Fibroblast of lung (primary cell): ENCODE measurements around the gene CAPN14. TPM values are rescaled to one million over a fixed set of nuclear protein-coding genes. Genes with fewer than 3 reads are reported as not detected.

Source experiments
- DNase-seq, 2 donors: peaks; one replicate each; pipeline versions ENCODE4 v3.0.0 to v3.0.0-alpha.2; 2010; ENCODE audit warnings: low read depth in 2 of 2
- H2AFZ ChIP-seq: 2 replicates; pipeline ENCODE4 v1.5.1; 2012; ENCODE audit warnings: low read length, control low read depth, inconsistent platforms
- H3K27ac ChIP-seq: 2 replicates; pipeline ENCODE4 v1.5.1; 2011; ENCODE audit warnings: low read length, control low read depth; ENCODE audit not compliant: insufficient read depth
- H3K27me3 ChIP-seq: 2 replicates; pipeline ENCODE4 v1.5.1; 2011; ENCODE audit warnings: mild to moderate bottlenecking, low read length; ENCODE audit not compliant: control insufficient read depth, insufficient read depth
- H3K36me3 ChIP-seq: 2 replicates; pipeline ENCODE4 v1.5.1; 2011; ENCODE audit warnings: low read length; ENCODE audit not compliant: control insufficient read depth, insufficient read depth
- H3K4me1 ChIP-seq: 2 replicates; pipeline ENCODE4 v1.5.1; 2011; ENCODE audit warnings: low read length; ENCODE audit not compliant: control insufficient read depth, insufficient read depth; ENCODE audit errors: extremely low read depth
- H3K4me2 ChIP-seq: 2 replicates; pipeline ENCODE4 v1.5.1; 2011; ENCODE audit warnings: low read length, control low read depth; ENCODE audit not compliant: insufficient read depth; ENCODE audit errors: extremely low read depth
- H3K4me3 ChIP-seq, 4 experiments: fragments of 200-600 bp in 1 of 4; sonication (generic) in 1 of 4; replicated peaks in 1 of 4; 2 replicates each; pipeline ENCODE4 v1.5.1; 2011 to 2016; ENCODE audit warnings: low read length in 4 of 4, low read depth in 3 of 4, mild to moderate bottlenecking in 3 of 4, control low read depth in 2 of 4, inconsistent platforms in 1 of 4, mixed read lengths in 1 of 4; ENCODE audit not compliant: insufficient read depth in 1 of 4; ENCODE audit errors: control extremely low read depth in 1 of 4
- H3K79me2 ChIP-seq: 2 replicates; pipeline ENCODE4 v1.5.1; 2012; ENCODE audit warnings: mild to moderate bottlenecking, low read length, inconsistent platforms; ENCODE audit not compliant: control insufficient read depth, insufficient read depth
- H3K9ac ChIP-seq: 2 replicates; pipeline ENCODE4 v1.5.1; 2011; ENCODE audit warnings: mild to moderate bottlenecking, low read length, control low read depth; ENCODE audit not compliant: insufficient read depth
- H3K9me3 ChIP-seq: 2 replicates; pipeline ENCODE4 v1.5.1; 2012; ENCODE audit warnings: low read depth, low read length; ENCODE audit not compliant: control insufficient read depth, insufficient read depth
- H4K20me1 ChIP-seq: 2 replicates; pipeline ENCODE4 v1.5.1; 2011; ENCODE audit warnings: low read length; ENCODE audit not compliant: control insufficient read depth, insufficient read depth; ENCODE audit errors: extremely low read depth
- CTCF ChIP-seq, 2 donors: IDR thresholded peaks in 1 of 2; conservative IDR thresholded peaks in 1 of 2; 1 replicate in 1 of 2; 2 replicates in 1 of 2; pipeline ENCODE4 v1.5.1; 2011 to 2012; ENCODE audit warnings: low read length in 2 of 2, control low read depth in 1 of 2, inconsistent platforms in 1 of 2, low read depth in 1 of 2, mild to moderate bottlenecking in 1 of 2
- EZH2 ChIP-seq: IDR thresholded peaks from 2 replicates; pipeline ENCODE4 v1.5.1; 2012; ENCODE audit warnings: low read length, control low read depth, mild to moderate bottlenecking; ENCODE audit errors: missing control alignments
- polyA plus RNA-seq, 2 donors: library from polyadenylated mRNA; depleted of rRNA in 1 of 2; stranded (reverse) in 1 of 2; unstranded in 1 of 2; fragments of >200 nt; gene quantifications; 2 replicates each; pipeline ENCODE4 v1.2.1, GENCODE V29; 2011 to 2012; ENCODE audit warnings: missing spikeins in 1 of 2
- total RNA-seq: library from RNA; depleted of rRNA; stranded (reverse); fragments of >200 nt; gene quantifications from 2 replicates; pipeline ENCODE4 v1.2.1, GENCODE V29; 2014

Gene CAPN14
- total and polyA plus RNA-seq, 2 donors (not counting 1 experiment from before 2014, with no cell fraction given), result 0.05 to 0.17 TPM

GRCh38 chr2:31222071-31222470 lies 4.8 kb upstream of the CAPN14 start:
- Histone ChIP-seq H3K9ac (no peak overlapping the region), H3K27me3 (peaks cover 13% of the 10 kb centered on the region), H3K36me3 (no peaks in the 10 kb centered on the region), H3K4me1 (no peaks in the 10 kb centered on the region), H3K9me3 (no peaks in the 10 kb centered on the region), H3K79me2 (no peaks in the 10 kb centered on the region), H3K27ac (no peak overlapping the region), H4K20me1 (no peaks in the 10 kb centered on the region), H2AFZ (no peak overlapping the region), H3K4me3 (no peak overlapping the region), H3K4me2 (no peak overlapping the region)
- TF ChIP-seq EZH2 (no peak), CTCF (conservative IDR thresholded peaks at IDR 0.05 in 1 of 2, IDR thresholded peaks at IDR 0.05 in 1 of 2; ENCODE audit: low read depth in 1 of 2, low read length in 2 of 2) (no peak)
- DNase-seq, result no peak

- Histone ChIP-seq H2AFZ (no peak overlapping the region), H3K9me3 (no peaks in the 10 kb centered on the region), H3K4me3 (no peak overlapping the region), H3K79me2 (no peaks in the 10 kb centered on the region), H3K27ac (no peak overlapping the region), H4K20me1 (no peaks in the 10 kb centered on the region), H3K4me1 (no peaks in the 10 kb centered on the region), H3K36me3 (no peaks in the 10 kb centered on the region), H3K27me3 (peaks cover 11% of the 10 kb centered on the region), H3K4me2 (no peak overlapping the region), H3K9ac (no peak overlapping the region)
- DNase-seq, result no peak
- no peak for TF ChIP-seq CTCF (conservative IDR thresholded peaks at IDR 0.05 in 1 of 2, IDR thresholded peaks at IDR 0.05 in 1 of 2; ENCODE audit: low read depth in 1 of 2, low read length in 2 of 2)
These were observed 4.2 kb upstream of the CAPN14 start for GRCh38 chr2:31221544-31221943.

GRCh38 chr2:31219131-31219969 lies 2.0 kb upstream of the CAPN14 start:
- no peaks in the 10 kb centered on the region for H3K4me1 ChIP-seq
- H3K9ac ChIP-seq, result no peak overlapping the region
- H3K27me3 ChIP-seq, result peaks cover 6% of the 10 kb centered on the region
- no peak overlapping the region for H3K27ac ChIP-seq
- H3K4me2 ChIP-seq, result no peak overlapping the region
- H4K20me1 ChIP-seq, result no peaks in the 10 kb centered on the region
- H2AFZ ChIP-seq, result no peak overlapping the region
- no peaks in the 10 kb centered on the region for H3K9me3 ChIP-seq
- TF ChIP-seq CTCF (conservative IDR thresholded peaks at IDR 0.05 in 1 of 2, IDR thresholded peaks at IDR 0.05 in 1 of 2; ENCODE audit: low read depth in 1 of 2, low read length in 2 of 2), result no peak
- no peak for TF ChIP-seq EZH2
- no peaks in the 10 kb centered on the region for H3K36me3 ChIP-seq
- H3K4me3 ChIP-seq, result no peak overlapping the region
- no peaks in the 10 kb centered on the region for H3K79me2 ChIP-seq
- DNase-seq, result no peak
